Measurements from ENCODE around the gene HTR3E. TPM values are rescaled to one million over a fixed set of nuclear protein-coding genes. Genes with fewer than 3 reads are reported as not detected.

The HTR3E gene
- total and polyA plus RNA-seq, 2 of the 13 experiments (the other 11 are each of a cell fraction or from before 2014, with no cell fraction given) = not detected

GRCh38 chr3:184133840-184134745 is 37.2 kb downstream of the HTR3E start (continued):
- 0 out of 2 replicates have a peak, but pooled peaks have one; percentile 68 for TF ChIP-seq TIGD3 (CRISPR knock-in tag; IDR thresholded peaks at IDR 0.05; ENCODE audit: borderline replicate concordance)
- no peak for TF ChIP-seq GMEB2 (CRISPR knock-in tag; IDR thresholded peaks at IDR 0.05; ENCODE audit: low read depth)
- no peak for TF ChIP-seq FIP1L1 (IDR thresholded peaks at IDR 0.05; ENCODE audit: borderline replicate concordance, insufficient read depth, low read depth, low read length)
- TF ChIP-seq YEATS2 (CRISPR knock-in tag; IDR thresholded peaks at IDR 0.05; ENCODE audit: borderline replicate concordance) = peak; percentile 38; the same call in 1 of the 2 replicates
- TF ChIP-seq ZNF552 (CRISPR knock-in tag; IDR thresholded peaks at IDR 0.05; ENCODE audit: borderline replicate concordance) = peak; percentile 84; the same call in 1 of the 2 replicates
- TF ChIP-seq BCL3 (CRISPR knock-in tag; IDR thresholded peaks at IDR 0.05) = peak; percentile 59; the same call in 1 of the 2 replicates
- TF ChIP-seq ZGPAT (CRISPR knock-in tag; IDR thresholded peaks at IDR 0.05) = peak; percentile 67
- 0 out of 2 replicates have a peak, but pooled peaks have one; percentile 14 for TF ChIP-seq ZFP37 (CRISPR knock-in tag; IDR thresholded peaks at IDR 0.05; ENCODE audit: borderline replicate concordance)
- TF ChIP-seq YY1 (IDR thresholded peaks at IDR 0.05; ENCODE audit: insufficient read depth, insufficient replicate concordance, low read depth, low read length) = peak; percentile 36
- TF ChIP-seq ZNF143 (CRISPR knock-in tag; IDR thresholded peaks at IDR 0.05) = peak; percentile 93
- no peak for TF ChIP-seq MLX (CRISPR knock-in tag; IDR thresholded peaks at IDR 0.05)
- no peak; the same call in 1 of the 2 replicates for TF ChIP-seq ZNF629 (CRISPR knock-in tag; conservative IDR thresholded peaks at IDR 0.05)
- no peak for TF ChIP-seq ZNF747 (CRISPR knock-in tag; IDR thresholded peaks at IDR 0.05; ENCODE audit: borderline replicate concordance)
- TF ChIP-seq AHDC1 (CRISPR knock-in tag; IDR thresholded peaks at IDR 0.05; ENCODE audit: borderline replicate concordance) = peak; percentile 57

Measured in HepG2 (cell line).